ENCODE data around the gene ANKDD1B.
"Not testable (repeated sequence)": the region's sequence is repeated elsewhere in the genome, so short reads cannot be mapped to it uniquely, and the experiment has no call there.

The ANKDD1B gene

DNA sequence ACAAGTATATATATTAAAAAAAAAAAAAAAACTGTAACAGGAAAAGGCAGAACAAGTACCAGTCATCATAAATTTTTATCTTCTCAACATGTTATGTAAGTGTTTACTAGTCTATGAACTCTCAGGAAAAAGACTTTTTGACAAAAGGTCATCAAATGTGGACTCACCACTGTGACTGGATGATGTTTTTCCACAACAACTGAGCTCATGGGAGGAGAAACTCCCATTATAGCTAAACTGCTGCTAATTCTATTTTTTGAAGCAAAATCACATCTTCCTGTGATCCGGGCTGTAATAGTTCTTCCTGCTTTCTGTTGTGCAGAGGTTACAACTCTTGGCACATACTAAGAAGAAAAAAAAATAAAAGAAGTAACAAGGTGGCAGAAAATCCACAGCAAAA is 66.4 kb downstream of the ANKDD1B start:
- no peak for DNase-seq (ENCODE audit: low read depth)
- no peak overlapping the region for H3K4me3 ChIP-seq (ENCODE audit: low read depth, low read length)
- TF ChIP-seq, protein P1, sequence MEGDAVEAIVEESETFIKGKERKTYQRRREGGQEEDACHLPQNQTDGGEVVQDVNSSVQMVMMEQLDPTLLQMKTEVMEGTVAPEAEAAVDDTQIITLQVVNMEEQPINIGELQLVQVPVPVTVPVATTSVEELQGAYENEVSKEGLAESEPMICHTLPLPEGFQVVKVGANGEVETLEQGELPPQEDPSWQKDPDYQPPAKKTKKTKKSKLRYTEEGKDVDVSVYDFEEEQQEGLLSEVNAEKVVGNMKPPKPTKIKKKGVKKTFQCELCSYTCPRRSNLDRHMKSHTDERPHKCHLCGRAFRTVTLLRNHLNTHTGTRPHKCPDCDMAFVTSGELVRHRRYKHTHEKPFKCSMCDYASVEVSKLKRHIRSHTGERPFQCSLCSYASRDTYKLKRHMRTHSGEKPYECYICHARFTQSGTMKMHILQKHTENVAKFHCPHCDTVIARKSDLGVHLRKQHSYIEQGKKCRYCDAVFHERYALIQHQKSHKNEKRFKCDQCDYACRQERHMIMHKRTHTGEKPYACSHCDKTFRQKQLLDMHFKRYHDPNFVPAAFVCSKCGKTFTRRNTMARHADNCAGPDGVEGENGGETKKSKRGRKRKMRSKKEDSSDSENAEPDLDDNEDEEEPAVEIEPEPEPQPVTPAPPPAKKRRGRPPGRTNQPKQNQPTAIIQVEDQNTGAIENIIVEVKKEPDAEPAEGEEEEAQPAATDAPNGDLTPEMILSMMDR (IDR thresholded peaks at IDR 0.05; ENCODE audit: control insufficient read depth, extremely low read depth, insufficient read depth), result no peak

DNA sequence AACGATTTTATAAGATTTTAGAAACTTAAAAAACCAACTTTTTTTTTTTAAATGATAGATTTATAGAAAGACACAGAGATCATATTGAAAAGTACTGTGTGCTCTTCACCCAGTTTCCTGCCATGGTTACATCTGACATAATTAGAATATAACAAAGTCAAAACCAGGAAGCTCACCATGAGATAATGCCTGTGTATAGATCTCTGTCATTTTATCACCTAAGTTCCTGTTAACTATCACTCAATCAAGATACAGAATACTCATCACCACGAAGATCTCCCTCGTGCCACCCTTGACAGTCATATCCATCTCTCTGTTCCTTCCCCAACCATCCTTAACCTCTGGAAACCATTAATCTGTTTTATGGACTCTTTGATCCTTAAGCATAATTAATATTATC is 66.9 kb downstream of the ANKDD1B start:
- H3K4me3 ChIP-seq (ENCODE audit: low read depth, low read length), result no peak overlapping the region
- TF ChIP-seq, protein P1 (IDR thresholded peaks at IDR 0.05; ENCODE audit: control insufficient read depth, extremely low read depth, insufficient read depth), result no peak
- no peak for DNase-seq (ENCODE audit: low read depth)

DNA sequence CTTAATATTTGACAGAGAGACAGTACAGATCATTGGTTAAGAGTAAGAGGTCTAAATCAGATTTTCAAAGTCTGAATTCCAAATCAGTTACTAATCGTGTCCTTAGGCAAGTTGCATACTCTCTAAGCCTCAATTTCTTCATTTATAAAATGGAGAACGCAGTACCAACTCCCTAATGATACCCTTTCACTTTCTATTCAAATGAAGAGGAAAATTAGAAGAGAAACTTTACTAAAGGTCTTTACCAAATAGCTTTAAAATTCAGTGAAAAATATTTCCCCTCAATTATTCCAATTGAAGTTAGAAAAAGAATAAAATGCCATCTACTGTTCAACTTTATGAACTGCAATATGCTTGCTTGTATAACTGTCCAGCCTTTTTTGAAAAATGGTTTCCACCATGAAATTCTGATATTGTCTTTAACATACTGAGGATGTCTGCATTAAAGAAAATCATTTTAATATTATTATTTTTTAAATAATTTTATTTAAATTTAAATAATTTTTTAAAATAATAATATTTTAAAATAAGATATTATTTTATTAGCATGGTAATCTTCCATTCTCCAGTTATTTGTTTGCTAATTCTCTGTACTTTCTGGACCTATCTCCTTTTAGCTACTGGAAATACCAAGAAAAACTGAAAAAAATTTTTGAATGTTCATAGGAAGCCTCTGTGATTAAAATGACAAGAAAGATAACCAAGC is 70.0 kb downstream of the ANKDD1B start:
- no peak overlapping the region for H3K4me3 ChIP-seq (ENCODE audit: low read depth, low read length)
- DNase-seq (ENCODE audit: low read depth), result peak; percentile 8
- TF ChIP-seq, protein P1 (IDR thresholded peaks at IDR 0.05; ENCODE audit: control insufficient read depth, extremely low read depth, insufficient read depth), result peak; percentile 53

DNA sequence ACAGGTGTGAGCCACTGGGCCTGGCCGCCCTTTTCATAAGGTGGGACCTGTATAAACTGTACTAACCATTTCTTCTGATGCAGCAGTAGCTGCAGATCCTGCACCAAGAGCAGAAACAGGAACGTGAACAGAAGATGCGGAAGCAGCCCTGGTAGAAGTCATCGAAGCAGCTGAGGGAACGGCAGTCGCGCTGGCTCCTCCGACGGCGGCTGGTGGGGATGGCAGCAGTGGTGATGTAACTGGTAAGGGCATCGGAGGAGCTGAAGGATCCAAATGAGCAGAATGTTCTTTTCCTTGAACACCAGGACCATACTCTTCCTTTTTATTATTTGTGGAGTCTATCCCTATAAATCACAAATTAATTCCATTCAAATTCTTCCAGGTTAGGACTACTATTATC is 73.9 kb downstream of the ANKDD1B start:
- no peak for DNase-seq (ENCODE audit: low read depth)
- TF ChIP-seq, protein P1 (IDR thresholded peaks at IDR 0.05; ENCODE audit: control insufficient read depth, extremely low read depth, insufficient read depth), result no peak
- no peak overlapping the region for H3K4me3 ChIP-seq (ENCODE audit: low read depth, low read length)

DNA sequence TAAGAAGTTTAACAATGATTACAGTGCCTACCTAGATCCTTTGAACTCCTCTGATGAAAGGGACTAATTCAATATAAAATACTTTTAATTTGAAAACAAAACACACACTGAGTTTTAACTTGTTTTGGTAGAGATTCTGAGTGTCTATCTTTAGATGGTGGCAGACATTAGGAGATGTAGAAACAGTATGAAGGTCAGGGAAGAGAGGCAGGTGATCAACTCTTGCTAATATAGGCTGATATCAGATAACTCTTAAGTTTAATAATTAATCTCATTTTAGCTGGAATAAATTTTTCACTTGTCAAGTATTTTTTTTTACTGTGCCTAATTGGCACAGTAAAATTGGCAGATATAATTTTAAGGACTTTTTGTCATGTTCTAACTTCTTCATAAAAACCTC is 75.2 kb downstream of the ANKDD1B start:
- TF ChIP-seq, protein P1 (IDR thresholded peaks at IDR 0.05; ENCODE audit: control insufficient read depth, extremely low read depth, insufficient read depth), result no peak
- DNase-seq (ENCODE audit: low read depth), result no peak
- no peak overlapping the region for H3K4me3 ChIP-seq (ENCODE audit: low read depth, low read length)

DNA sequence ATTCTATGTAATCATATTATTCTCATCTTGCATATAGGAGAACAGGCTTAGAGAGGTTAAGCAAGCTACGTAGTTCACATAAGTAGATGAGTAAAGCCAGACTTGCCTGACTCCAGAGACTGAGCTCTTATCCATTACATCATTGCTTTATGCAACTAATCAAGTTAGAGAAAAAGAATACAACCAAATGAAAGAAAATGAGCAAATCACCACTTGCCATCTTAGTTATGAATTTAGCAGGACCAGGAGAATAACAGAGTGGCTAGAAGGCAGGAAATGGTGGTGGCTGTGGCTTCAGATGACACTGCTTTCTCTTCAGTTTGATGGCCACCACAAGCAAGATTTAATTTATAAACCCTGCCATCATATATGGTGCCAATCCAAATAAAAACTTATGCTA is 79.4 kb downstream of the ANKDD1B start:
- TF ChIP-seq, protein P1 (IDR thresholded peaks at IDR 0.05; ENCODE audit: control insufficient read depth, extremely low read depth, insufficient read depth), result no peak
- H3K4me3 ChIP-seq (ENCODE audit: low read depth, low read length), result no peak overlapping the region
- DNase-seq (ENCODE audit: low read depth), result no peak

DNA sequence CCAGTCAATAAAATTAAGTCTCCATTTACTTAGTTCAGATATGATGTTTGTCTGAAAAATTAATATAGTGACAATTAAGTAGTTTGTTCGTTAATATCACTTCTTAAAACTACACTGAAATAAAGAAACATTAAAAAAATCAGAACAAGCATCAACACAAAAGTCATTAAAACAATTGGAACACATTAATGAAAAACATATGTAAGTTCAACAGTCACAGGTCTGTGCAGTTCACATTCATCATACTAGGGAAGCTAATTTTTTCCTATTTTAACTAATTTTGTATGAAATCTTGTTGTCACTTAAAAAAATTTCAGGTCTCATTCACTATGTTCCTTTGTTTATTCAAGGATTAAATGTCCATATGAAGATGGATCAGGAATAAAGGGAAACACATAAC is 83.5 kb downstream of the ANKDD1B start:
- TF ChIP-seq, protein P1 (IDR thresholded peaks at IDR 0.05; ENCODE audit: control insufficient read depth, extremely low read depth, insufficient read depth), result no peak
- no peak overlapping the region for H3K4me3 ChIP-seq (ENCODE audit: low read depth, low read length)
- DNase-seq (ENCODE audit: low read depth), result no peak

DNA sequence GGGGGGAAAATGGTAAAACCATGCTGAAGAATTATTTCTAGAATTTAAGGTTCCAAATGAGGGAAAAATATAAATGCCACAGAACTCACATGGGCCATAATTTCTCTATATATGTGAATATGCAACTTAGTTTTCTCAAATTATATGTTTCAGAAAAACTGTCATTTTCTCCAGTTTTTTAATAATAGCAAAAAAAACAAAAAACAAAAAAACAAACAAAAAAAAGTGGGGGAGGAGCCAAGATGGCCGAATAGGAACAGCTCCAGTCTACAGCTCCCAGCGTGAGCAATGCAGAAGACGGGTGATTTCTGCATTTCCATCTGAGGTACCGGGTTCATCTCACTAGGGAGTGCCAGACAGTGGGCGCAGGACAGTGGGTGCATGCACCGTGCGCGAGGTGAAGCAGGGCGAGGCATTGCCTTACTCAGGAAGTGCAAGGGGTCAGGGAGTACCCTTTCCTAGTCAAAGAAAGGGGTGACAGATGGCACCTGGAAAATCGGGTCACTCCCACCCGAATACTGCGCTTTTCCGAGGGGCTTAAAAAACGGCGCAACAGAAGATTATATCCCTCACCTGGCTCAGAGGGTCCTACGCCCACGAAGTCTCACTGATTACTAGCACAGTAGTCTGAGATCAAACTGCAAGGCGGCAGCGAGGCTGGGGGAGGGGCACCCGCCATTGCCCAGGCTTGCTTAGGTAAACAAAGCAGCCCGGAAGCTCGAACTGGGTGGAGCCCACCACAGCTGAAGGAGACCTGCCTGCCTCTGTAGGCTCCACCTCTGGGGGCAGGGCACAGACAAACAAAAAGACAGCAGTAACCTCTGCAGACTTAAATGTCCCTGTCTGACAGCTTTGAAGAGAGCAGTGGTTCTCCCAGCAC is 84.5 kb downstream of the ANKDD1B start:
- H3K4me3 ChIP-seq (ENCODE audit: low read depth, low read length), result not testable (repeated sequence)

More for the DNA sequence above, 84.5 kb downstream of the ANKDD1B start:
- DNase-seq (ENCODE audit: low read depth), result not testable (repeated sequence)
